Common myeloid progenitor, CD34-positive (primary cell): Measurements from ENCODE around the gene CASTOR2.
A peak's percentile ranks its signal among the peaks of the same experiment; 100 is the strongest.

Experiments used
- CTCF ChIA-PET: fragments of 350-600 bp; sonication (Branson Sonifier 250); formaldehyde crosslinking; loops from one replicate; lab custom pipeline; 2021; ENCODE audit warnings: antibody characterized with exemption; lab: Charles Lee
- POLR2A ChIA-PET: fragments of 350-600 bp; sonication (Branson Sonifier 250); formaldehyde crosslinking; loops from one replicate; lab custom pipeline; 2021; ENCODE audit warnings: antibody characterized with exemption; lab: Charles Lee
- DNase-seq, 3 donors: peaks; one replicate each; pipeline versions ENCODE4 v3.0.0 to v3.0.0-alpha.2; 2013
- H3K27ac ChIP-seq, 2 experiments: 1 replicate in 1 of 2; 2 replicates in 1 of 2; pipeline ENCODE4 v1.7.0; 2013; ENCODE audit warnings: inconsistent platforms in 2 of 2, low read length in 2 of 2, mild to moderate bottlenecking in 2 of 2, low read depth in 1 of 2, moderate library complexity in 1 of 2; ENCODE audit not compliant: severe bottlenecking in 2 of 2, insufficient read depth in 1 of 2, poor library complexity in 1 of 2
- H3K27me3 ChIP-seq, 5 experiments: replicated peaks in 2 of 5; 1 replicate in 3 of 5; 2 replicates in 2 of 5; pipeline versions ENCODE4 v1.6.1 to v1.7.0; 2013; ENCODE audit warnings: low read length in 4 of 5, mild to moderate bottlenecking in 2 of 5, moderate library complexity in 2 of 5, inconsistent platforms in 1 of 5; ENCODE audit not compliant: insufficient read depth in 5 of 5, control insufficient read depth in 4 of 5
- H3K36me3 ChIP-seq, 4 experiments: 1 replicate in 2 of 4; 2 replicates in 2 of 4; pipeline versions ENCODE4 v1.6.1 to v1.7.0; 2013; ENCODE audit warnings: low read length in 3 of 4, control low read depth in 1 of 4, mild to moderate bottlenecking in 1 of 4; ENCODE audit not compliant: control insufficient read depth in 4 of 4, insufficient read depth in 4 of 4
- H3K4me1 ChIP-seq, 4 experiments: 1 replicate in 3 of 4; 2 replicates in 1 of 4; pipeline versions ENCODE4 v1.6.1 to v1.7.1; 2013; ENCODE audit warnings: low read length in 3 of 4, mild to moderate bottlenecking in 3 of 4, control low read depth in 1 of 4, inconsistent platforms in 1 of 4, moderate library complexity in 1 of 4; ENCODE audit not compliant: control insufficient read depth in 4 of 4, insufficient read depth in 4 of 4; ENCODE audit errors: control extremely low read depth in 1 of 4
- H3K4me3 ChIP-seq, 7 experiments: 1 replicate in 4 of 7; 2 replicates in 3 of 7; pipeline versions ENCODE4 v1.5.1 to v1.7.0; 2013; ENCODE audit warnings: mild to moderate bottlenecking in 7 of 7, low read length in 6 of 7, moderate library complexity in 6 of 7, inconsistent platforms in 2 of 7, low read depth in 2 of 7, control low read depth in 1 of 7; ENCODE audit not compliant: insufficient read depth in 4 of 7, control insufficient read depth in 1 of 7; ENCODE audit errors: extremely low read depth in 1 of 7
- H3K9me3 ChIP-seq, 5 experiments: 1 replicate in 4 of 5; 2 replicates in 1 of 5; pipeline versions ENCODE4 v1.6.1 to v1.7.1; 2013; ENCODE audit warnings: low read length in 4 of 5, mild to moderate bottlenecking in 2 of 5, inconsistent platforms in 1 of 5, low read depth in 1 of 5, moderate library complexity in 1 of 5; ENCODE audit not compliant: control insufficient read depth in 4 of 5, insufficient read depth in 2 of 5; ENCODE audit errors: control extremely low read depth in 1 of 5
- WGBS: methylation state at CpG from one replicate; pipeline ENCODE4 v1.1.5; 2013; ENCODE audit not compliant: insufficient coverage; 5-methylcytosine and 5-hydroxymethylcytosine counted together

CASTOR2 gene

DNA sequence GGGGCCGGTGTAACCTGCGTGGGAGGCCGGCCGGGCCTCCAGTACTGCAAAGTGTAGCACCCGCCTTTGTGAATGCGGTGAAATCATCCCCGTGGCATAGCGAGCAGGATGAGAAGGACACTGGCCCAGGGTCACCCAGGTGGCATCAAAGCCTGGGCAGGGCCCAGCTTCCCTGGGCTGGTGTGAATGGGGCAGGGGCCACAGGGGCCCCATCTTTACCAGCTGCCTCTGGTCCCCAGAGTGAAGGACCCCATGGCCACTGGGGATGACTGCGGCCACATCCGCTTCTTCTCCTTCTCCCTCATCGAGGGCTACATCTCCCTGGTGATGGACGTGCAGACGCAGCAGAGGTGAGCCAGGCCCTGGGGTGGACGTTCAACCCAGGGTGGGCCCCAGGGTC lies 55.3 kb downstream of the CASTOR2 start:
- DNase-seq = no peak
- Histone ChIP-seq H3K27me3 (no peaks in the 10 kb centered on the region), H3K4me1 (no peaks in the 10 kb centered on the region), H3K4me3 (peak overlapping the region in 1 of 7 experiments; percentile 1), H3K27ac (no peak overlapping the region), H3K9me3 (no peaks in the 10 kb centered on the region), H3K36me3 (peaks cover 0 to 40% (median 19%) of the 10 kb centered on the region in 4 experiments)
- 98% methylated on average over 9 of the region's 14 CpGs for WGBS
- CTCF ChIA-PET = no interaction called here
- POLR2A ChIA-PET = no interaction called here

DNA sequence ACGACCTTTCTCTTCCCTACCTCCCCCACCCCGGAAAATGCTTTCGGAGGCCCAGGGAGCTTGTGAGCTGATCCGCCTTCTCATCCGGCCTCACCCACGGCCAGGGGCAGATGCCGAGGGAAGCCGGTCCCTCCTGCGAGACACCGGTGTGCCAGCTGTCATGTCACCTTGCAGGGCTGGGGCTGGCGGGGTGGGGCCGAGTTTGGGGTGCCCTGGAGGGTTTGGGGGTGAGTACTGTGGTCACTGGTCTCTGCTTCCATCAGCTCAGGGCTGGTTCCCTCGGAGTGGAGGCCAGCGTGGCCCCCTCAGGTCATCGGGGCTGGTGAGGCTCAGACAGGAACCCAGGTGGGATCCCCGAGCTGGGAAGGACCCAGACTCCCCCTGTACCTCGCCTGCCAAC lies 60.4 kb downstream of the CASTOR2 start:
- DNase-seq = no peak
- POLR2A ChIA-PET = no interaction called here
- no peaks in the 10 kb centered on the region for H3K9me3 ChIP-seq
- H3K27ac ChIP-seq = no peak overlapping the region
- no peaks in the 10 kb centered on the region for H3K4me1 ChIP-seq
- 91% methylated on average over 8 of the region's 17 CpGs for WGBS
- H3K4me3 ChIP-seq = no peak overlapping the region
- H3K27me3 ChIP-seq = no peaks in the 10 kb centered on the region
- H3K36me3 ChIP-seq = peaks cover 0 to 26% (median 15%) of the 10 kb centered on the region in 4 experiments
- CTCF ChIA-PET = no interaction called here

DNA sequence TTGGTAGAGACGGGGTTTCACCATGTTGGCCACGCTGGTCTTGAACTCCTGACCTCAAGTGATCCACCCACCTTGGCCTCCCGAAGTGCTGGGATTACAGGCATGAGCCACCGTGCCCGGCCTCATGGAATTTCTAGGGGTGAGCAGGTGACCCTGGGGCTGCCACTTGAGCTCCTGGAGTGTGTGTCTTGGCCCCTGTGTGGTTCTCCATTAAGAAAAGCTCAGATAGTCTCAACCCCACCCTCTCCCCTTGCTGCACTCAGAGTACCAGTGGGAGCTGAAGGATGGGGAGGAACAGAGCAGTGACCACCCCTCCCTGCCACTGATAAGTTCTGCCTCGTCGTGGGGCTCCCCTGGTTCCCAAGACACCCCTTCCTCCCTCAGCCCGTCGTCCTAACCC lies 63.8 kb downstream of the CASTOR2 start:
- POLR2A ChIA-PET = no interaction called here
- H3K27me3 ChIP-seq = no peaks in the 10 kb centered on the region
- peaks cover 0 to 4% (median 0%) of the 10 kb centered on the region in 5 experiments for H3K9me3 ChIP-seq
- no peak overlapping the region for H3K27ac ChIP-seq
- CTCF ChIA-PET = interaction anchor here (0.9 to 1.0 kb wide), 2 partner anchors 9 to 18 kb away, joined by 3 to 4 read pairs; no protein-coding TSS in a partner anchor
- no peaks in the 10 kb centered on the region for H3K4me1 ChIP-seq
- 95% methylated on average over 7 of the region's 9 CpGs for WGBS
- peaks cover 0 to 23% (median 14%) of the 10 kb centered on the region in 4 experiments for H3K36me3 ChIP-seq
- no peak for DNase-seq
- no peak overlapping the region for H3K4me3 ChIP-seq

DNA sequence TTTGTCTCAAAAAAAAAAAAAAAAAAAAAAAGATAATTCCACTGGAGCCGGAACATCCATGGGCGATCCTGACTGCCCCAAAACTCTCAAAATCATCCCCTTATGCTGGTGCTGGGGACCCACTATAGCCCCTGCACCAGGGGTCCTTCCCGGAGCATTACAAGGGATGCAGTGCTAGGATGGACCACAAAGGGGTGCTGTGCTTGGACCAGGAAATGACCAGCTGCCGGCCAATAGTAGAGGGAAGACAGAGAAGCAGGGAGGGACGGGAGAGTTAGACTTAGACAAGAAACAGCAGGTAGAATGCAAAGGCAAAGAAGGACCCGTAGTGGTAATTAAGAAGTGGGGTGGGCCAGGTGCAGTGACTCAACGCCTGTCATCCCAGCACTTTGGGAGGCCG lies 68.6 kb downstream of the CASTOR2 start:
- Histone ChIP-seq H3K9me3 (peaks cover 0 to 4% (median 0%) of the 10 kb centered on the region in 5 experiments), H3K4me3 (no peak overlapping the region), H3K27me3 (no peaks in the 10 kb centered on the region), H3K4me1 (no peaks in the 10 kb centered on the region), H3K36me3 (peaks cover 0 to 15% (median 8%) of the 10 kb centered on the region in 4 experiments), H3K27ac (no peak overlapping the region)
- ChIA-PET POLR2A (no interaction called here), CTCF (interaction anchor here (1.5 kb wide), 1 partner anchor 16 kb away, joined by 3 read pairs; no protein-coding TSS in a partner anchor)
- 87% methylated on average over 6 of the region's 8 CpGs for WGBS
- DNase-seq = no peak

DNA sequence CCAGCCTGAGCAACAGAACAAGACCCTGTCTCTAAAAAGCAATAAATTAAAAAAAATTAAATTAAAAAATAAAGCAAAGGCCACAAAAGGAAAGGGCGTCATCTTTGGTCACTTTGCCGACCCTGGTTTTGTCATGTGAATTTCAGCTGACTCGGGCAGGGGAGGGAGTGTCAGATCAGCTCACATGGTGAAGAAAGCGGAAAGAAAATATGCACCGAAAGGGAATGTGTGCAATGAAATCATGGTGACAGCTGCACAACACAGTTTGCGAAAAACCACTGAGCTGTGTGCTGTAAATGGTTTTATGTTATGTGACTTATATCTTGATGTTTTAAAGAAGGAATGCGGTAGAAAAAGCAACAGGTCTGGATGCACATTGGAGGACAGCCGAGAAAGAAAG lies 69.3 kb downstream of the CASTOR2 start:
- no peaks in the 10 kb centered on the region for H3K4me1 ChIP-seq
- DNase-seq = no peak
- ChIA-PET POLR2A (interaction anchor here (0.6 kb wide), 1 partner anchor 45 kb away, joined by 4 read pairs; no protein-coding TSS in a partner anchor), CTCF (interaction anchor here (1.5 kb wide), 1 partner anchor 15 kb away, joined by 3 read pairs; no protein-coding TSS in a partner anchor)
- H3K36me3 ChIP-seq = peaks cover 0 to 9% (median 5%) of the 10 kb centered on the region in 4 experiments
- H3K9me3 ChIP-seq = peaks cover 0 to 4% (median 0%) of the 10 kb centered on the region in 5 experiments
- no peaks in the 10 kb centered on the region for H3K27me3 ChIP-seq
- WGBS = 94% methylated on average over 7 of the region's 8 CpGs
- H3K4me3 ChIP-seq = no peak overlapping the region
- H3K27ac ChIP-seq = no peak overlapping the region

DNA sequence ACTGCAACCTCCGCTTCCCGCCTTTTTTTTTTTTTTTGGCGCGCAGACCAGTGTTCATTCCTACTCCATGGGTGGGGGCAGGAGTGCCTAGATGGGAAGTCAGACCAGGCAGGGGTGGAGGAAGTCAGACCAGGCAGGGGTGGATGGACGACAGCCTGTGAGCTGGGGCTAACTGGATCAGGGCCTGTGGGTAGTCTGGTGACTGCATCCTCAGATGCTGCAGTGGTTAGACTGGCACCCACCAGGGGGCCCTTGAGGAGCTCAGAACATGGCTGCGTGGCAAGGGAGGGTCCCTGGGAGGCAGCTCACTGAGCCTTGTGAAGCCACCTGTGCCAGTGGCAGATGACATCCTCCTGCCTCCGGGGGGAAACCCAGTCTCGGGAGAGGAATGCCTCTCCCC lies 74.0 kb downstream of the CASTOR2 start:
- Histone ChIP-seq H3K4me3 (no peak overlapping the region), H3K9me3 (no peaks in the 10 kb centered on the region), H3K27ac (no peak overlapping the region), H3K4me1 (no peaks in the 10 kb centered on the region), H3K27me3 (no peaks in the 10 kb centered on the region), H3K36me3 (peaks cover 8 to 17% (median 15%) of the 10 kb centered on the region in 4 experiments)
- ChIA-PET CTCF (no interaction called here), POLR2A (no interaction called here)
- WGBS = 100% methylated on average over 4 of the region's 8 CpGs
- no peak for DNase-seq

DNA sequence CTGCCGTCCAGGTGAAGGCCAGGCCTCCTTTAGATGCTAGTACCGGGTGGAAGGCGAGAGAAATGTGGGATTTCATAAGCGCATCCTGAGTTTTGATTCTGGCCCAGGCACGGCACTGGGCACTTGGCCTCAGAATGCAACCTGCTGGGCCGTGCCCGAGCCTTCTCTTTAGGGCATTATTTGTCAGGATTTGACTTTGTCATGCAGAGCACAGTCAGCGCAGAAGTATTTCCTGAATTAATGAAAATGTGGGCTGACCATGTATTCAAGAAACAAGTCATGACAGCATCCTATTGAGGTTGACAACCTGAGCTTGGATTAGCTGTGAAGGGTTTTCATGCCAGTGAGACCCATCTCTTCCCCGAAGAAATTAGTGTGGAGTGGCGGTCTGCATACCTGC lies 74.7 kb downstream of the CASTOR2 start:
- Histone ChIP-seq H3K27ac (no peak overlapping the region), H3K4me1 (no peaks in the 10 kb centered on the region), H3K36me3 (peaks cover 10 to 23% (median 19%) of the 10 kb centered on the region in 4 experiments), H3K27me3 (no peaks in the 10 kb centered on the region), H3K4me3 (no peak overlapping the region), H3K9me3 (no peaks in the 10 kb centered on the region)
- ChIA-PET CTCF (no interaction called here), POLR2A (no interaction called here)
- no peak for DNase-seq
- WGBS = 96% methylated on average over 8 of the region's 10 CpGs
